ENCODE measurements around the gene NDOR1.

NDOR1 gene

GRCh38 chr9:137214620-137215019 lies 9.1 kb downstream of the NDOR1 start:
- no peaks in the 10 kb centered on the region for H3K79me2 ChIP-seq (ENCODE audit: low read length)
- no peak overlapping the region for H2AFZ ChIP-seq (ENCODE audit: low read depth, low read length)
- H4K20me1 ChIP-seq (ENCODE audit: insufficient read depth, low read length): no peaks in the 10 kb centered on the region
- no peaks in the 10 kb centered on the region for H3K27me3 ChIP-seq (ENCODE audit: low read depth, low read length)
- H3K4me1 ChIP-seq (ENCODE audit: low read length): no peaks in the 10 kb centered on the region
- no peak for TF ChIP-seq CTCF (IDR thresholded peaks at IDR 0.05; ENCODE audit: low read depth, low read length)
- no peak for TF ChIP-seq EZH2phosphoT487 (IDR thresholded peaks at IDR 0.05; ENCODE audit: low read depth)
- no peak overlapping the region for H3K4me2 ChIP-seq (ENCODE audit: low read length)
- H3K36me3 ChIP-seq (replicated peaks; ENCODE audit: low read depth, low read length): peaks cover 5% of the 10 kb centered on the region
- H3K9ac ChIP-seq (ENCODE audit: low read length): no peak overlapping the region
- H3K9me3 ChIP-seq (ENCODE audit: insufficient read depth, low read length): no peaks in the 10 kb centered on the region
- no peak overlapping the region for H3K4me3 ChIP-seq (ENCODE audit: low read length)
- no peak overlapping the region for H3K27ac ChIP-seq (ENCODE audit: low read length)

DNA sequence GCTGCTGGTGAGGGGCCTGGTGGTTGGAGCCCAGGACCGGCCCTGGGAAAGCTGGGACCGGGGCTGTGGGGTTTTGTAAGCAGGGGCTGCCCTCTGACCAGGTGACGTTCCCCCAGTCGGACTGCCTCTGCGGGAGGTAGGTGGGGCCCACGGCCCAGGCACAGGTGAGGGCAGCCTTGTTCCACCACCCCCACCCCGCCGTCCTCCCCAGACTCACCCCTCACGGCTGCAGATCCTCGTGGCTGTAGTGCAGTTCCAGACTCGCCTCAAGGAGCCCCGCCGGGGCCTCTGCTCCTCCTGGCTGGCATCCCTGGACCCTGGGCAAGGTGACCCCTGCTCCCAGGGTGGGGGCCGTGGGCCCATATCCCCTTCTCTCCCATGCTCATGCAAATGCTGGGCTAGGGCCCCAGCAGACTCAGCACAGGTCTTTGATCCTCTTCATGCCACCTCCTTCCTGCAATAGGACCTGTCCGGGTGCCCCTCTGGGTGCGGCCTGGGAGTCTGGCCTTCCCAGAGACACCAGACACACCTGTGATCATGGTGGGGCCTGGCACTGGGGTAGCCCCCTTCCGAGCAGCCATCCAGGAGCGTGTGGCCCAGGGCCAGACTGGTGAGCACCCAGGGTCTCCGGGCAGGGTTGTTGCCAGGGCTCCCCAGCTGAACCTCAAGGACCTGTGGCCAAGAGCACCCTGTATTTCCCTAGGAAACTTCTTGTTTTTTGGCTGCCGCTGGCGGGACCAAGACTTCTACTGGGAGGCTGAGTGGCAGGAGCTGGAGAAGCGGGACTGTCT lies 9.9 kb downstream of the NDOR1 start:
- H2AFZ ChIP-seq (ENCODE audit: low read depth, low read length): no peak overlapping the region
- no peaks in the 10 kb centered on the region for H3K9me3 ChIP-seq (ENCODE audit: insufficient read depth, low read length)
- H4K20me1 ChIP-seq (ENCODE audit: insufficient read depth, low read length): no peaks in the 10 kb centered on the region
- H3K4me2 ChIP-seq (ENCODE audit: low read length): no peak overlapping the region
- no peak overlapping the region for H3K27ac ChIP-seq (ENCODE audit: low read length)
- no peak overlapping the region for H3K4me3 ChIP-seq (ENCODE audit: low read length)
- TF ChIP-seq EZH2phosphoT487 (IDR thresholded peaks at IDR 0.05; ENCODE audit: low read depth): no peak
- TF ChIP-seq CTCF (IDR thresholded peaks at IDR 0.05; ENCODE audit: low read depth, low read length): no peak
- H3K4me1 ChIP-seq (ENCODE audit: low read length): no peaks in the 10 kb centered on the region
- no peaks in the 10 kb centered on the region for H3K79me2 ChIP-seq (ENCODE audit: low read length)
- no peaks in the 10 kb centered on the region for H3K36me3 ChIP-seq (replicated peaks; ENCODE audit: low read depth, low read length)
- H3K9ac ChIP-seq (ENCODE audit: low read length): no peak overlapping the region
- no peaks in the 10 kb centered on the region for H3K27me3 ChIP-seq (ENCODE audit: low read depth, low read length)

GRCh38 chr9:137216188-137216965 lies 10.9 kb downstream of the NDOR1 start:
- Histone ChIP-seq H4K20me1 (ENCODE audit: insufficient read depth, low read length) (no peaks in the 10 kb centered on the region), H2AFZ (ENCODE audit: low read depth, low read length) (no peak overlapping the region), H3K4me1 (ENCODE audit: low read length) (no peaks in the 10 kb centered on the region), H3K27ac (ENCODE audit: low read length) (no peak overlapping the region), H3K27me3 (ENCODE audit: low read depth, low read length) (no peaks in the 10 kb centered on the region), H3K79me2 (ENCODE audit: low read length) (no peaks in the 10 kb centered on the region), H3K4me3 (ENCODE audit: low read length) (no peak overlapping the region), H3K9me3 (ENCODE audit: insufficient read depth, low read length) (no peaks in the 10 kb centered on the region), H3K36me3 (replicated peaks; ENCODE audit: low read depth, low read length) (no peaks in the 10 kb centered on the region), H3K9ac (ENCODE audit: low read length) (no peak overlapping the region), H3K4me2 (ENCODE audit: low read length) (no peak overlapping the region)
- TF ChIP-seq EZH2phosphoT487 (IDR thresholded peaks at IDR 0.05; ENCODE audit: low read depth): no peak

GRCh38 chr9:137217276-137218211 lies 12.0 kb downstream of the NDOR1 start:
- H4K20me1 ChIP-seq (ENCODE audit: insufficient read depth, low read length): no peaks in the 10 kb centered on the region
- no peaks in the 10 kb centered on the region for H3K79me2 ChIP-seq (ENCODE audit: low read length)
- no peak overlapping the region for H3K9ac ChIP-seq (ENCODE audit: low read length)
- TF ChIP-seq CTCF (IDR thresholded peaks at IDR 0.05; ENCODE audit: low read depth, low read length) (no peak), EZH2phosphoT487 (IDR thresholded peaks at IDR 0.05; ENCODE audit: low read depth) (no peak)
- H3K27ac ChIP-seq (ENCODE audit: low read length): no peak overlapping the region
- no peaks in the 10 kb centered on the region for H3K9me3 ChIP-seq (ENCODE audit: insufficient read depth, low read length)
- no peaks in the 10 kb centered on the region for H3K27me3 ChIP-seq (ENCODE audit: low read depth, low read length)
- no peak overlapping the region for H3K4me3 ChIP-seq (ENCODE audit: low read length)
- H3K36me3 ChIP-seq (replicated peaks; ENCODE audit: low read depth, low read length): no peaks in the 10 kb centered on the region
- H3K4me2 ChIP-seq (ENCODE audit: low read length): no peak overlapping the region
- no peaks in the 10 kb centered on the region for H3K4me1 ChIP-seq (ENCODE audit: low read length)
- no peak overlapping the region for H2AFZ ChIP-seq (ENCODE audit: low read depth, low read length)
